ENCODE results near the gene OR51B5.

DNA sequence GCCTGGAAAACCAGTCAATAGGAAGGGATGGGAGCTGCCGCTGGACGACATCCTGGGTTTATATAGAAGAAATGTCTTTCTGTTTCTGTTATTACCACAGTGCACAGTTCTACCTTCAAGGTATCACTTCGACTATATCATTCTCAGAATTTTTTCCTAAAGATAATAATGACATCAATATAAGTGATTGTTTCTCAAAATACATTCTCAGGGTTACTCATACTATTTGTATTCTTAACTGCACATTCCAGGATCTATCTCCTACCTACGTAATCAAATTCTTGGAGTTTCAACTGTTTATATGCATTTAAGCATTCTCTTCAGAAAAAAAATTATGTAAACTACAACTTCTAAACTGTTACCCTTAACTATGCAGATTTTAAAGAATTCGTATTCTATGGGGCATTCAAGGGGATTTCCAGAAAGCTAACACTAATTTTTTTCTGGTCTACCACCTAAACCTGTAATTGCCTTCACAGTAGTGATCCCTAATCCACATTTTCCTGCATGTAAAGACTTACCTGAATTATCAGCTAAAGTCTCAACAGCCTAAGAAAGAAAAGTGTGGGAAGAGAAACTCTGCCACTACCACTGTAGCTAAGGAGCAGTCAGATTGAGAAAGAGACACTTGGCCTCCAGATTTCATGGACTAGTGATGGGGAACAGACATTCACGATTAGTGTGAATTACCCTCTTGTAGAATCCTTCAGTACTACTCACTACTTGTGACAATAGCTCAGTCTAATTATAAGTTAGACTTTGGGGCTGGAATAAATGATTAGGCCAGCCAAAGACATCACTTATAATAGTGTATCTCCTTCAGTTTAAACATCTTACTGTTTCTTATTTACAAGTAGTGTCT lies at the start of gene OR51B5:
- TF ChIP-seq, protein P1, sequence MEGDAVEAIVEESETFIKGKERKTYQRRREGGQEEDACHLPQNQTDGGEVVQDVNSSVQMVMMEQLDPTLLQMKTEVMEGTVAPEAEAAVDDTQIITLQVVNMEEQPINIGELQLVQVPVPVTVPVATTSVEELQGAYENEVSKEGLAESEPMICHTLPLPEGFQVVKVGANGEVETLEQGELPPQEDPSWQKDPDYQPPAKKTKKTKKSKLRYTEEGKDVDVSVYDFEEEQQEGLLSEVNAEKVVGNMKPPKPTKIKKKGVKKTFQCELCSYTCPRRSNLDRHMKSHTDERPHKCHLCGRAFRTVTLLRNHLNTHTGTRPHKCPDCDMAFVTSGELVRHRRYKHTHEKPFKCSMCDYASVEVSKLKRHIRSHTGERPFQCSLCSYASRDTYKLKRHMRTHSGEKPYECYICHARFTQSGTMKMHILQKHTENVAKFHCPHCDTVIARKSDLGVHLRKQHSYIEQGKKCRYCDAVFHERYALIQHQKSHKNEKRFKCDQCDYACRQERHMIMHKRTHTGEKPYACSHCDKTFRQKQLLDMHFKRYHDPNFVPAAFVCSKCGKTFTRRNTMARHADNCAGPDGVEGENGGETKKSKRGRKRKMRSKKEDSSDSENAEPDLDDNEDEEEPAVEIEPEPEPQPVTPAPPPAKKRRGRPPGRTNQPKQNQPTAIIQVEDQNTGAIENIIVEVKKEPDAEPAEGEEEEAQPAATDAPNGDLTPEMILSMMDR (conservative IDR thresholded peaks at IDR 0.05; ENCODE audit: low read depth in 2 of 2): no peak
- TF ChIP-seq POLR2AphosphoS5 (IDR thresholded peaks at IDR 0.05; ENCODE audit: low read depth): no peak
- TF ChIP-seq STAT1 (IDR thresholded peaks at IDR 0.05; ENCODE audit: unreplicated experiment): no peak
- TF ChIP-seq, protein P2, sequence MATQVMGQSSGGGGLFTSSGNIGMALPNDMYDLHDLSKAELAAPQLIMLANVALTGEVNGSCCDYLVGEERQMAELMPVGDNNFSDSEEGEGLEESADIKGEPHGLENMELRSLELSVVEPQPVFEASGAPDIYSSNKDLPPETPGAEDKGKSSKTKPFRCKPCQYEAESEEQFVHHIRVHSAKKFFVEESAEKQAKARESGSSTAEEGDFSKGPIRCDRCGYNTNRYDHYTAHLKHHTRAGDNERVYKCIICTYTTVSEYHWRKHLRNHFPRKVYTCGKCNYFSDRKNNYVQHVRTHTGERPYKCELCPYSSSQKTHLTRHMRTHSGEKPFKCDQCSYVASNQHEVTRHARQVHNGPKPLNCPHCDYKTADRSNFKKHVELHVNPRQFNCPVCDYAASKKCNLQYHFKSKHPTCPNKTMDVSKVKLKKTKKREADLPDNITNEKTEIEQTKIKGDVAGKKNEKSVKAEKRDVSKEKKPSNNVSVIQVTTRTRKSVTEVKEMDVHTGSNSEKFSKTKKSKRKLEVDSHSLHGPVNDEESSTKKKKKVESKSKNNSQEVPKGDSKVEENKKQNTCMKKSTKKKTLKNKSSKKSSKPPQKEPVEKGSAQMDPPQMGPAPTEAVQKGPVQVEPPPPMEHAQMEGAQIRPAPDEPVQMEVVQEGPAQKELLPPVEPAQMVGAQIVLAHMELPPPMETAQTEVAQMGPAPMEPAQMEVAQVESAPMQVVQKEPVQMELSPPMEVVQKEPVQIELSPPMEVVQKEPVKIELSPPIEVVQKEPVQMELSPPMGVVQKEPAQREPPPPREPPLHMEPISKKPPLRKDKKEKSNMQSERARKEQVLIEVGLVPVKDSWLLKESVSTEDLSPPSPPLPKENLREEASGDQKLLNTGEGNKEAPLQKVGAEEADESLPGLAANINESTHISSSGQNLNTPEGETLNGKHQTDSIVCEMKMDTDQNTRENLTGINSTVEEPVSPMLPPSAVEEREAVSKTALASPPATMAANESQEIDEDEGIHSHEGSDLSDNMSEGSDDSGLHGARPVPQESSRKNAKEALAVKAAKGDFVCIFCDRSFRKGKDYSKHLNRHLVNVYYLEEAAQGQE (IDR thresholded peaks at IDR 0.05; ENCODE audit: unreplicated experiment): no peak
- no peak for TF ChIP-seq CREB1 (CRISPR knock-in tag; IDR thresholded peaks at IDR 0.05; ENCODE audit: low read depth)
- TF ChIP-seq EZH2phosphoT487 (IDR thresholded peaks at IDR 0.05; ENCODE audit: unreplicated experiment): no peak
- no peak for TF ChIP-seq EZH2 (IDR thresholded peaks at IDR 0.05; ENCODE audit: low read depth, unreplicated experiment)
- TF ChIP-seq, protein P3, sequence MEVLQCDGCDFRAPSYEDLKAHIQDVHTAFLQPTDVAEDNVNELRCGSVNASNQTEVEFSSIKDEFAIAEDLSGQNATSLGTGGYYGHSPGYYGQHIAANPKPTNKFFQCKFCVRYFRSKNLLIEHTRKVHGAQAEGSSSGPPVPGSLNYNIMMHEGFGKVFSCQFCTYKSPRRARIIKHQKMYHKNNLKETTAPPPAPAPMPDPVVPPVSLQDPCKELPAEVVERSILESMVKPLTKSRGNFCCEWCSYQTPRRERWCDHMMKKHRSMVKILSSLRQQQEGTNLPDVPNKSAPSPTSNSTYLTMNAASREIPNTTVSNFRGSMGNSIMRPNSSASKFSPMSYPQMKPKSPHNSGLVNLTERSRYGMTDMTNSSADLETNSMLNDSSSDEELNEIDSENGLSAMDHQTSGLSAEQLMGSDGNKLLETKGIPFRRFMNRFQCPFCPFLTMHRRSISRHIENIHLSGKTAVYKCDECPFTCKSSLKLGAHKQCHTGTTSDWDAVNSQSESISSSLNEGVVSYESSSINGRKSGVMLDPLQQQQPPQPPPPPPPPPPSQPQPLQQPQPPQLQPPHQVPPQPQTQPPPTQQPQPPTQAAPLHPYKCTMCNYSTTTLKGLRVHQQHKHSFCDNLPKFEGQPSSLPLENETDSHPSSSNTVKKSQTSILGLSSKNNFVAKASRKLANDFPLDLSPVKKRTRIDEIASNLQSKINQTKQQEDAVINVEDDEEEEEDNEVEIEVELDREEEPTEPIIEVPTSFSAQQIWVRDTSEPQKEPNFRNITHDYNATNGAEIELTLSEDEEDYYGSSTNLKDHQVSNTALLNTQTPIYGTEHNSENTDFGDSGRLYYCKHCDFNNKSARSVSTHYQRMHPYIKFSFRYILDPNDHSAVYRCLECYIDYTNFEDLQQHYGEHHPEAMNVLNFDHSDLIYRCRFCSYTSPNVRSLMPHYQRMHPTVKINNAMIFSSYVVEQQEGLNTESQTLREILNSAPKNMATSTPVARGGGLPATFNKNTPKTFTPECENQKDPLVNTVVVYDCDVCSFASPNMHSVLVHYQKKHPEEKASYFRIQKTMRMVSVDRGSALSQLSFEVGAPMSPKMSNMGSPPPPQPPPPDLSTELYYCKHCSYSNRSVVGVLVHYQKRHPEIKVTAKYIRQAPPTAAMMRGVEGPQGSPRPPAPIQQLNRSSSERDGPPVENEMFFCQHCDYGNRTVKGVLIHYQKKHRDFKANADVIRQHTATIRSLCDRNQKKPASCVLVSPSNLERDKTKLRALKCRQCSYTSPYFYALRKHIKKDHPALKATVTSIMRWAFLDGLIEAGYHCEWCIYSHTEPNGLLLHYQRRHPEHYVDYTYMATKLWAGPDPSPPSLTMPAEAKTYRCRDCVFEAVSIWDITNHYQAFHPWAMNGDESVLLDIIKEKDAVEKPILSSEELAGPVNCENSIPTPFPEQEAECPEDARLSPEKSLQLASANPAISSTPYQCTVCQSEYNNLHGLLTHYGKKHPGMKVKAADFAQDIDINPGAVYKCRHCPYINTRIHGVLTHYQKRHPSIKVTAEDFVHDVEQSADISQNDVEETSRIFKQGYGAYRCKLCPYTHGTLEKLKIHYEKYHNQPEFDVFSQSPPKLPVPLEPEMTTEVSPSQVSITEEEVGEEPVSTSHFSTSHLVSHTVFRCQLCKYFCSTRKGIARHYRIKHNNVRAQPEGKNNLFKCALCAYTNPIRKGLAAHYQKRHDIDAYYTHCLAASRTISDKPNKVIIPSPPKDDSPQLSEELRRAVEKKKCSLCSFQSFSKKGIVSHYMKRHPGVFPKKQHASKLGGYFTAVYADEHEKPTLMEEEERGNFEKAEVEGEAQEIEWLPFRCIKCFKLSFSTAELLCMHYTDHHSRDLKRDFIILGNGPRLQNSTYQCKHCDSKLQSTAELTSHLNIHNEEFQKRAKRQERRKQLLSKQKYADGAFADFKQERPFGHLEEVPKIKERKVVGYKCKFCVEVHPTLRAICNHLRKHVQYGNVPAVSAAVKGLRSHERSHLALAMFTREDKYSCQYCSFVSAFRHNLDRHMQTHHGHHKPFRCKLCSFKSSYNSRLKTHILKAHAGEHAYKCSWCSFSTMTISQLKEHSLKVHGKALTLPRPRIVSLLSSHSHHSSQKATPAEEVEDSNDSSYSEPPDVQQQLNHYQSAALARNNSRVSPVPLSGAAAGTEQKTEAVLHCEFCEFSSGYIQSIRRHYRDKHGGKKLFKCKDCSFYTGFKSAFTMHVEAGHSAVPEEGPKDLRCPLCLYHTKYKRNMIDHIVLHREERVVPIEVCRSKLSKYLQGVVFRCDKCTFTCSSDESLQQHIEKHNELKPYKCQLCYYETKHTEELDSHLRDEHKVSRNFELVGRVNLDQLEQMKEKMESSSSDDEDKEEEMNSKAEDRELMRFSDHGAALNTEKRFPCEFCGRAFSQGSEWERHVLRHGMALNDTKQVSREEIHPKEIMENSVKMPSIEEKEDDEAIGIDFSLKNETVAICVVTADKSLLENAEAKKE (CRISPR knock-in tag; IDR thresholded peaks at IDR 0.05): no peak
- no peak for TF ChIP-seq JUNB (IDR thresholded peaks at IDR 0.05; ENCODE audit: unreplicated experiment)
- no peak for TF ChIP-seq ZNF114 (CRISPR knock-in tag; IDR thresholded peaks at IDR 0.05)
- TF ChIP-seq, protein P4, sequence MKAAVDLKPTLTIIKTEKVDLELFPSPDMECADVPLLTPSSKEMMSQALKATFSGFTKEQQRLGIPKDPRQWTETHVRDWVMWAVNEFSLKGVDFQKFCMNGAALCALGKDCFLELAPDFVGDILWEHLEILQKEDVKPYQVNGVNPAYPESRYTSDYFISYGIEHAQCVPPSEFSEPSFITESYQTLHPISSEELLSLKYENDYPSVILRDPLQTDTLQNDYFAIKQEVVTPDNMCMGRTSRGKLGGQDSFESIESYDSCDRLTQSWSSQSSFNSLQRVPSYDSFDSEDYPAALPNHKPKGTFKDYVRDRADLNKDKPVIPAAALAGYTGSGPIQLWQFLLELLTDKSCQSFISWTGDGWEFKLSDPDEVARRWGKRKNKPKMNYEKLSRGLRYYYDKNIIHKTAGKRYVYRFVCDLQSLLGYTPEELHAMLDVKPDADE (IDR thresholded peaks at IDR 0.05): no peak
